GM12878 (cell line): ENCODE measurements around the gene IFITM2. TPM values are rescaled to one million over a fixed set of nuclear protein-coding genes. Genes with fewer than 3 reads are reported as not detected.

Experiments used
- ATF7 ChIP-seq: fragments of 450-650 bp; IDR thresholded peaks from 2 replicates; pipeline ENCODE4 v1.6.1; 2016; ENCODE audit warnings: low read depth, mild to moderate bottlenecking
- CEBPB ChIP-seq, 2 experiments: fragments of 150-350 bp in 1 of 2; IDR thresholded peaks; 2 replicates each; pipeline ENCODE4 v1.6.1; 2012 to 2014; ENCODE audit warnings: low read depth in 2 of 2, low read length in 2 of 2, borderline replicate concordance in 1 of 2, inconsistent platforms in 1 of 2
- DPF2 ChIP-seq: fragments of 450-650 bp; IDR thresholded peaks from 2 replicates; pipeline ENCODE4 v1.6.1; 2017; ENCODE audit warnings: mild to moderate bottlenecking
- ETV6 ChIP-seq, 2 experiments: fragments of 450-650 bp in 1 of 2; IDR thresholded peaks in 1 of 2; conservative IDR thresholded peaks in 1 of 2; 2 replicates each; pipeline ENCODE4 v1.6.1; 2014; ENCODE audit warnings: antibody characterized with exemption in 1 of 2, borderline replicate concordance in 1 of 2, low read depth in 1 of 2, mild to moderate bottlenecking in 1 of 2, moderate library complexity in 1 of 2
- GATAD2B ChIP-seq: fragments of 450-650 bp; conservative IDR thresholded peaks from 2 replicates; pipeline ENCODE4 v1.6.1; 2017; ENCODE audit warnings: low read depth, mild to moderate bottlenecking, moderate library complexity
- HCFC1 ChIP-seq: fragments of 150-350 bp; IDR thresholded peaks from 2 replicates; pipeline ENCODE4 v1.6.1; 2014; ENCODE audit warnings: low read length
- HDGF ChIP-seq: fragments of 450-650 bp; IDR thresholded peaks from 2 replicates; pipeline ENCODE4 v1.6.1; 2016; ENCODE audit warnings: antibody characterized with exemption
- IKZF1 ChIP-seq: fragments of 450-650 bp; conservative IDR thresholded peaks from 2 replicates; pipeline ENCODE4 v1.6.1; 2017; ENCODE audit warnings: antibody characterized with exemption, mild to moderate bottlenecking
- NBN ChIP-seq: fragments of 450-650 bp; IDR thresholded peaks from 2 replicates; pipeline ENCODE4 v1.6.1; 2016
- NFXL1 ChIP-seq: fragments of 450-650 bp; IDR thresholded peaks from 2 replicates; pipeline ENCODE4 v1.6.1; 2017; ENCODE audit warnings: antibody characterized with exemption, mild to moderate bottlenecking, borderline replicate concordance
- POU2F2 ChIP-seq: IDR thresholded peaks from 3 replicates; pipeline ENCODE4 v1.6.1; 2011; ENCODE audit warnings: low read depth, mild to moderate bottlenecking, low read length, borderline replicate concordance
- RCOR1 ChIP-seq: conservative IDR thresholded peaks from 2 replicates; pipeline ENCODE4 v1.6.1; 2012; ENCODE audit warnings: low read depth, low read length, improper control_type of control experiment
- RELA ChIP-seq: fragments of 450-650 bp; IDR thresholded peaks from 2 replicates; pipeline ENCODE4 v1.8.0; 2014; ENCODE audit warnings: borderline replicate concordance; ENCODE audit not compliant: partially characterized antibody
- SIX5 ChIP-seq: IDR thresholded peaks from 2 replicates; pipeline ENCODE4 v1.6.1; 2011; ENCODE audit warnings: mild to moderate bottlenecking, low read depth, low read length, moderate library complexity; ENCODE audit not compliant: severe bottlenecking
- STAT1 ChIP-seq: fragments of 450-650 bp; conservative IDR thresholded peaks from 2 replicates; pipeline ENCODE4 v1.6.1; 2014; ENCODE audit warnings: antibody characterized with exemption, mild to moderate bottlenecking
- ZNF622 ChIP-seq: fragments of 450-650 bp; IDR thresholded peaks from 2 replicates; pipeline ENCODE4 v1.6.1; 2017; ENCODE audit warnings: mild to moderate bottlenecking, inconsistent platforms
- polyA plus RNA-seq, 11 experiments: library from polyadenylated mRNA; depleted of rRNA in 4 of 11; unstranded in 6 of 11; stranded (reverse) in 5 of 11; fragments of >200 nt; fragmentation: Nextera tagmentation in 4 of 11; fragmentation: Illumina TruSeq in 1 of 11; extraction: Ambion mirVana in 4 of 11; extraction: Trizol in 1 of 11; gene quantifications; 1 replicate in 1 of 11; 2 replicates in 10 of 11; pipeline versions ENCODE4 v1.2.1 to v1.2.3, GENCODE V29; 2011 to 2016; ENCODE audit warnings: inconsistent platforms in 2 of 11, missing spikeins in 2 of 11, low read depth in 1 of 11
- total RNA-seq, 4 experiments: library from RNA; depleted of rRNA in 3 of 4; stranded (reverse); fragments of >200 nt in 3 of 4; fragmentation: Illumina TruSeq in 1 of 4; extraction: Trizol in 1 of 4; gene quantifications; 2 replicates each; pipeline versions ENCODE4 v1.2.1 to v1.2.3, GENCODE V29; 2013 to 2021
- TF ChIP-seq, protein P1 (sequence below): IDR thresholded peaks from 2 replicates; pipeline ENCODE4 v1.6.1; 2011; ENCODE audit warnings: borderline replicate concordance, low read depth, mild to moderate bottlenecking, moderate library complexity, low read length; ENCODE audit not compliant: insufficient read depth, poor library complexity, severe bottlenecking
- TF ChIP-seq, protein P2 (sequence below): fragments of 450-650 bp; IDR thresholded peaks from 2 replicates; pipeline ENCODE4 v1.6.1; 2014; ENCODE audit warnings: mild to moderate bottlenecking
- TF ChIP-seq, protein P3 (sequence below): fragments of 450-650 bp; formaldehyde crosslinking; IDR thresholded peaks from 2 replicates; pipeline ENCODE4 v1.4.0; 2022; ENCODE audit warnings: mild to moderate bottlenecking, moderate library complexity

IFITM2 gene
- total and polyA plus RNA-seq, 10 of the 15 experiments (the other 5 are each of a cell fraction or from before 2014, with no cell fraction given): 116 to 3,672 (median 724) TPM

DNA sequence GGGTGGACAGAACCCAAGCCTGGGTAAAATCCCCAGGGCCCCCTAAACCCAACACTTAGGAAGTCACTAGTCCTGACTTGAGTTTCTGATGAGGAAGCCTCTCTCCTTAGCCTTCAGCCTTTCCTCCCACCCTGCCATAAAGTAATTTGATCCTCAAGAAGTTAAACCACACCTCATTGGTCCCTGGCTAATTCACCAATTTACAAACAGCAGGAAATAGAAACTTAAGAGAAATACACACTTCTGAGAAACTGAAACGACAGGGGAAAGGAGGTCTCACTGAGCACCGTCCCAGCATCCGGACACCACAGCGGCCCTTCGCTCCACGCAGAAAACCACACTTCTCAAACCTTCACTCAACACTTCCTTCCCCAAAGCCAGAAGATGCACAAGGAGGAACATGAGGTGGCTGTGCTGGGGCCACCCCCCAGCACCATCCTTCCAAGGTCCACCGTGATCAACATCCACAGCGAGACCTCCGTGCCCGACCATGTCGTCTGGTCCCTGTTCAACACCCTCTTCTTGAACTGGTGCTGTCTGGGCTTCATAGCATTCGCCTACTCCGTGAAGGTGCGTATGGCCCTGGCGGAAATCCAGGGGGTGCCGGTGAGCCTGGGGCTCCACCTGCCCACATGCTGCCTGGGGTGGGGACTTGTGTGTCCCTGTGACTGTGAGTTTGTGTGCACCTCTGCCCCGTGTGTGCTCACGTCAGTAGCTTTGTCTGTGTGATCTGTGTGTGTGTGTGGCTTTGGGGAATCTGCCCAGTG, 6.4 kb downstream of the IFITM2 start, which contains the start of gene IFITM1 (continued):
- TF ChIP-seq HDGF (peak; percentile 94), HCFC1 (no peak), CEBPB (IDR thresholded peaks at IDR 0.05; ENCODE audit: borderline replicate concordance in 1 of 2, low read depth in 2 of 2, low read length in 2 of 2) (no peak), RCOR1 (0 out of 2 replicates have a peak, but pooled peaks have one; percentile 68), DPF2 (peak; percentile 67), GATAD2B (peak; percentile 43; the same call in 1 of the 2 replicates), RELA (peak; percentile 29), STAT1 (peak; percentile 77; the same call in 1 of the 2 replicates), SIX5 (peak; percentile 53), ATF7 (0 out of 2 replicates have a peak, but pooled peaks have one; percentile 38), NBN (peak; percentile 92), IKZF1 (peak; percentile 79), POU2F2 (peak; percentile 86; the same call in 1 of the 3 replicates), NFXL1 (no peak), ETV6 (conservative IDR thresholded peaks at IDR 0.05 in 1 of 2, IDR thresholded peaks at IDR 0.05 in 1 of 2; ENCODE audit: borderline replicate concordance in 1 of 2, low read depth in 1 of 2) (peak in 1 of 2 experiments; percentile 87; a peak in 2 of 4 replicates), ZNF622 (no peak)
- TF ChIP-seq, protein P1, sequence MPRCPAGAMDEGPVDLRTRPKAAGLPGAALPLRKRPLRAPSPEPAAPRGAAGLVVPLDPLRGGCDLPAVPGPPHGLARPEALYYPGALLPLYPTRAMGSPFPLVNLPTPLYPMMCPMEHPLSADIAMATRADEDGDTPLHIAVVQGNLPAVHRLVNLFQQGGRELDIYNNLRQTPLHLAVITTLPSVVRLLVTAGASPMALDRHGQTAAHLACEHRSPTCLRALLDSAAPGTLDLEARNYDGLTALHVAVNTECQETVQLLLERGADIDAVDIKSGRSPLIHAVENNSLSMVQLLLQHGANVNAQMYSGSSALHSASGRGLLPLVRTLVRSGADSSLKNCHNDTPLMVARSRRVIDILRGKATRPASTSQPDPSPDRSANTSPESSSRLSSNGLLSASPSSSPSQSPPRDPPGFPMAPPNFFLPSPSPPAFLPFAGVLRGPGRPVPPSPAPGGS: peak; percentile 18
- TF ChIP-seq, protein P2, sequence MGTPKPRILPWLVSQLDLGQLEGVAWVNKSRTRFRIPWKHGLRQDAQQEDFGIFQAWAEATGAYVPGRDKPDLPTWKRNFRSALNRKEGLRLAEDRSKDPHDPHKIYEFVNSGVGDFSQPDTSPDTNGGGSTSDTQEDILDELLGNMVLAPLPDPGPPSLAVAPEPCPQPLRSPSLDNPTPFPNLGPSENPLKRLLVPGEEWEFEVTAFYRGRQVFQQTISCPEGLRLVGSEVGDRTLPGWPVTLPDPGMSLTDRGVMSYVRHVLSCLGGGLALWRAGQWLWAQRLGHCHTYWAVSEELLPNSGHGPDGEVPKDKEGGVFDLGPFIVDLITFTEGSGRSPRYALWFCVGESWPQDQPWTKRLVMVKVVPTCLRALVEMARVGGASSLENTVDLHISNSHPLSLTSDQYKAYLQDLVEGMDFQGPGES: no peak
- TF ChIP-seq, protein P3, sequence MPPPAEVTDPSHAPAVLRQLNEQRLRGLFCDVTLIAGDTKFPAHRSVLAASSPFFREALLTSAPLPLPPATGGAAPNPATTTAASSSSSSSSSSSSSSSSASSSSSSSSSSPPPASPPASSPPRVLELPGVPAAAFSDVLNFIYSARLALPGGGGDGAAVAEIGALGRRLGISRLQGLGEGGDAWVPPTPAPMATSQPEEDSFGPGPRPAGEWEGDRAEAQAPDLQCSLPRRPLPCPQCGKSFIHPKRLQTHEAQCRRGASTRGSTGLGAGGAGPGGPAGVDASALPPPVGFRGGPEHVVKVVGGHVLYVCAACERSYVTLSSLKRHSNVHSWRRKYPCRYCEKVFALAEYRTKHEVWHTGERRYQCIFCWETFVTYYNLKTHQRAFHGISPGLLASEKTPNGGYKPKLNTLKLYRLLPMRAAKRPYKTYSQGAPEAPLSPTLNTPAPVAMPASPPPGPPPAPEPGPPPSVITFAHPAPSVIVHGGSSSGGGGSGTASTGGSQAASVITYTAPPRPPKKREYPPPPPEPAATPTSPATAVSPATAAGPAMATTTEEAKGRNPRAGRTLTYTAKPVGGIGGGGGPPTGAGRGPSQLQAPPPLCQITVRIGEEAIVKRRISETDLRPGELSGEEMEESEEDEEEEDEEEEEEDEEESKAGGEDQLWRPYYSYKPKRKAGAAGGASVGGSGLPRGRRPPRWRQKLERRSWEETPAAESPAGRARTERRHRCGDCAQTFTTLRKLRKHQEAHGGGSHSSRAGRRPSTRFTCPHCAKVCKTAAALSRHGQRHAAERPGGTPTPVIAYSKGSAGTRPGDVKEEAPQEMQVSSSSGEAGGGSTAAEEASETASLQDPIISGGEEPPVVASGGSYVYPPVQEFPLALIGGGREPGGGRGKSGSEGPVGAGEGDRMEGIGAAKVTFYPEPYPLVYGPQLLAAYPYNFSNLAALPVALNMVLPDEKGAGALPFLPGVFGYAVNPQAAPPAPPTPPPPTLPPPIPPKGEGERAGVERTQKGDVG (CRISPR knock-in tag): no peak
